Mesenchymal stem cell (in vitro differentiated cells and primary cell): Measurements from ENCODE around the gene LRRC39. TPM values are rescaled to one million over a fixed set of nuclear protein-coding genes. Genes with fewer than 3 reads are reported as not detected.

Experiments
- DNase-seq: peaks from one replicate; pipeline ENCODE4 v3.0.0-alpha.2; 2013
- H2AFZ ChIP-seq: one replicate; pipeline ENCODE4 v1.6.1; 2013; ENCODE audit warnings: low read depth, mild to moderate bottlenecking, control low read depth, inconsistent platforms, low read length, moderate library complexity
- H2AK5ac ChIP-seq: 2 replicates; pipeline ENCODE4 v1.6.1; 2013; ENCODE audit warnings: low read length, moderate library complexity, mild to moderate bottlenecking, inconsistent platforms; ENCODE audit not compliant: severe bottlenecking
- H2BK120ac ChIP-seq: one replicate; pipeline ENCODE4 v1.6.1; 2013; ENCODE audit warnings: low read depth, mild to moderate bottlenecking, inconsistent platforms, low read length, moderate library complexity
- H2BK12ac ChIP-seq, 2 experiments: one replicate each; pipeline ENCODE4 v1.6.1; 2013; ENCODE audit warnings: inconsistent platforms in 2 of 2, low read length in 2 of 2, mild to moderate bottlenecking in 2 of 2, moderate library complexity in 2 of 2, control low read depth in 1 of 2
- H2BK15ac ChIP-seq: one replicate; pipeline ENCODE4 v1.6.1; 2013; ENCODE audit warnings: mild to moderate bottlenecking, low read depth, inconsistent platforms; ENCODE audit not compliant: poor library complexity, severe bottlenecking
- H2BK5ac ChIP-seq: 2 replicates; pipeline ENCODE4 v1.6.1; 2013; ENCODE audit warnings: low read depth, mild to moderate bottlenecking, low read length, control low read depth, inconsistent platforms; ENCODE audit not compliant: poor library complexity, severe bottlenecking
- H3K14ac ChIP-seq, 2 experiments: one replicate each; pipeline ENCODE4 v1.6.1; 2013; ENCODE audit warnings: inconsistent platforms in 2 of 2, low read length in 2 of 2, control low read depth in 1 of 2, mild to moderate bottlenecking in 1 of 2, moderate library complexity in 1 of 2
- H3K18ac ChIP-seq, 2 experiments: one replicate each; pipeline ENCODE4 v1.6.1; 2013; ENCODE audit warnings: inconsistent platforms in 2 of 2, low read length in 2 of 2, control low read depth in 1 of 2, low read depth in 1 of 2, mild to moderate bottlenecking in 1 of 2
- H3K23ac ChIP-seq, 2 experiments: one replicate each; pipeline ENCODE4 v1.6.1; 2013; ENCODE audit warnings: inconsistent platforms in 2 of 2, low read length in 2 of 2, mild to moderate bottlenecking in 2 of 2, moderate library complexity in 2 of 2, control low read depth in 1 of 2
- H3K27ac ChIP-seq: 2 replicates; pipeline ENCODE4 v1.5.1; 2013; ENCODE audit warnings: mild to moderate bottlenecking, moderate library complexity, low read length, control low read depth, inconsistent platforms; ENCODE audit not compliant: poor library complexity, severe bottlenecking
- H3K27me3 ChIP-seq, 2 experiments: 2 replicates each; pipeline versions ENCODE4 v1.6.1 to v1.7.0; 2013; ENCODE audit warnings: low read length in 2 of 2, mild to moderate bottlenecking in 2 of 2, moderate library complexity in 2 of 2, control low read depth in 1 of 2, inconsistent platforms in 1 of 2; ENCODE audit not compliant: control insufficient read depth in 1 of 2, insufficient read depth in 1 of 2
- H3K36me3 ChIP-seq, 2 experiments: 2 replicates each; pipeline versions ENCODE4 v1.6.1 to v1.7.0; 2013; ENCODE audit warnings: low read length in 2 of 2, control low read depth in 1 of 2, inconsistent platforms in 1 of 2, low read depth in 1 of 2, mild to moderate bottlenecking in 1 of 2; ENCODE audit not compliant: insufficient read depth in 2 of 2, control insufficient read depth in 1 of 2
- H3K4ac ChIP-seq, 2 experiments: one replicate each; pipeline ENCODE4 v1.6.1; 2013; ENCODE audit warnings: inconsistent platforms in 2 of 2, low read length in 2 of 2, mild to moderate bottlenecking in 2 of 2, moderate library complexity in 2 of 2, control low read depth in 1 of 2, low read depth in 1 of 2
- H3K4me1 ChIP-seq: 2 replicates; pipeline ENCODE4 v1.6.1; 2013; ENCODE audit warnings: low read depth, low read length, control low read depth; ENCODE audit not compliant: control insufficient read depth, insufficient read depth
- H3K4me2 ChIP-seq: 2 replicates; pipeline ENCODE4 v1.6.1; 2013; ENCODE audit warnings: low read length, mild to moderate bottlenecking, inconsistent platforms; ENCODE audit not compliant: poor library complexity, severe bottlenecking
- H3K4me3 ChIP-seq, 2 experiments: 2 replicates each; pipeline versions ENCODE4 v1.5.1 to v1.7.0; 2013; ENCODE audit warnings: low read length in 2 of 2, mild to moderate bottlenecking in 2 of 2, control low read depth in 1 of 2, low read depth in 1 of 2; ENCODE audit not compliant: insufficient read depth in 1 of 2
- H3K79me1 ChIP-seq: replicated peaks from 2 replicates; pipeline ENCODE4 v1.6.1; 2013; ENCODE audit warnings: mild to moderate bottlenecking, control low read depth, low read length, inconsistent platforms; ENCODE audit not compliant: poor library complexity, severe bottlenecking
- H3K9ac ChIP-seq: 2 replicates; pipeline ENCODE4 v1.7.0; 2013; ENCODE audit warnings: mild to moderate bottlenecking, low read length, moderate library complexity
- H3K9me3 ChIP-seq: 2 replicates; pipeline ENCODE4 v1.7.0; 2013; ENCODE audit warnings: mild to moderate bottlenecking, low read length; ENCODE audit not compliant: control insufficient read depth
- H4K8ac ChIP-seq: one replicate; pipeline ENCODE4 v1.6.1; 2013; ENCODE audit warnings: inconsistent platforms, mild to moderate bottlenecking, low read length, moderate library complexity
- H4K91ac ChIP-seq: one replicate; pipeline ENCODE4 v1.6.1; 2013; ENCODE audit warnings: mild to moderate bottlenecking, low read length, inconsistent platforms
- WGBS: methylation state at CpG from one replicate; pipeline ENCODE4 v1.1.7; 2013; ENCODE audit warnings: mixed read lengths; 5-methylcytosine and 5-hydroxymethylcytosine counted together
- polyA plus RNA-seq, 2 experiments: library from polyadenylated mRNA; stranded (reverse); fragments of 200-250 nt; gene quantifications; one replicate each; pipeline ENCODE4 v1.2.3, GENCODE V29; 2013

The LRRC39 gene
- 0.39 TPM for polyA plus RNA-seq (2013, experiment 1 of 2)
- 0.45 TPM for polyA plus RNA-seq (2013, experiment 2 of 2)

DNA sequence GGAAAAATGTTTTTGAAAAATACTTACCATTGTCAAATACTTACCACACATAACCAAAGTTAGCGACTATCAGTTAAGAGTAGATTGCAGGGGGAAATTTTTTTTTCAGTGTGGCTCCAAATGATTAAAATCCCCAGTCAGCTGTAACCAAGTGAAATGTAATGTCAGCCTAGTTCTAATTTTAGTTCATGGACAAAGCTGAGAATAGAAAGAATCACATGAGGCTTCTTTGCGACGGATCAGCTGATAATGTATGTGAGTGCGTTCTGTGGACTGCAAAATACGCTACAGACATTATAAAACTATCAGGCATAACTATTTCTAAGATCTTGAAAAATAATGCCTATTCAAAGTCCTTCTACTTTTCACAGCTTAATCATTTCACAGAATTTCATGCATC lies at the start of gene LRRC39:
Gene LRRC39, minus strand, starts transcription at position 166 of the 400 bp plus-strand sequence. CDS start 9,740 bp downstream, outside the sequence.
- no peak within 1 kb of the TSS for H2BK15ac ChIP-seq
- H3K36me3 ChIP-seq: no peaks in the 10 kb centered on the region
- no peak within 1 kb of the TSS for H3K14ac ChIP-seq
- no peak for DNase-seq
- no peaks in the 10 kb centered on the region for H3K79me1 ChIP-seq
- no peak within 1 kb of the TSS for H3K4ac ChIP-seq
- H2BK5ac ChIP-seq: no peak within 1 kb of the TSS
- H3K4me3 ChIP-seq: no peak within 1 kb of the TSS
- no peak within 1 kb of the TSS for H3K9ac ChIP-seq
- H2AFZ ChIP-seq: no peak within 1 kb of the TSS
- no peak within 1 kb of the TSS for H3K18ac ChIP-seq
- H3K9me3 ChIP-seq: no peaks in the 10 kb centered on the region
- no peak within 1 kb of the TSS for H2BK120ac ChIP-seq
- H3K27ac ChIP-seq: no peak within 1 kb of the TSS
- H3K27me3 ChIP-seq: no peaks in the 10 kb centered on the region
- no peak within 1 kb of the TSS for H2BK12ac ChIP-seq
- 79% methylated on average over 4 of the region's 5 CpGs for WGBS
- no peak within 1 kb of the TSS for H4K8ac ChIP-seq
- H3K23ac ChIP-seq: no peak within 1 kb of the TSS
- no peak within 1 kb of the TSS for H2AK5ac ChIP-seq
- no peak within 1 kb of the TSS for H4K91ac ChIP-seq
- no peak within 1 kb of the TSS for H3K4me2 ChIP-seq
- H3K4me1 ChIP-seq: no peaks in the 10 kb centered on the region

DNA sequence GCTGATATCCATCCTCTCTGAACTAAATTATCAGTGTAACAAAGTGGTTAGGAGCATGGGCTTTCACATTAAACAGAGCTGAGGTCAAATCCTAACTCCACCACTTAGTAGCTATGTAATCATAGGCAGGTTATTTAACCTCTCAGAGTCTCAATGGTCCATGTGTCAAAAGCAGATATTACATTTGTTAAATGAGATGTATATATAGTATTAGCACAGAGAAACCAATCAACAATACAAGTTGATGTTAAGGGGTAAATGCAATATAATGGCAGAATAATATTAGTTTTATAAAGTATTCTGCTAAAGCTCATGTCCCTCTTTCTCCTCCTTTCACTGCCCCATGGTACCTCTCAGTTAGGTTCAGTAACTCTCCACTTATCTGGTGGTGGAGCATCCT lies 44.4 kb upstream of the LRRC39 start:
- H3K79me1 ChIP-seq: peaks cover 4% of the 10 kb centered on the region
- no peak overlapping the region for H3K14ac ChIP-seq
- no peak overlapping the region for H4K8ac ChIP-seq
- no peak overlapping the region for H3K27ac ChIP-seq
- H3K9me3 ChIP-seq: no peaks in the 10 kb centered on the region
- H4K91ac ChIP-seq: no peak overlapping the region
- H2BK15ac ChIP-seq: no peak overlapping the region
- H3K4me1 ChIP-seq: no peaks in the 10 kb centered on the region
- no peak overlapping the region for H2BK12ac ChIP-seq
- peaks cover 3 to 28% of the 10 kb centered on the region in 2 experiments for H3K36me3 ChIP-seq
- DNase-seq: no peak
- no peak overlapping the region for H3K18ac ChIP-seq
- H3K4me2 ChIP-seq: no peak overlapping the region
- no peak overlapping the region for H3K4ac ChIP-seq
- H3K4me3 ChIP-seq: no peak overlapping the region
- H2BK120ac ChIP-seq: no peak overlapping the region
- no peak overlapping the region for H2BK5ac ChIP-seq
- no peaks in the 10 kb centered on the region for H3K27me3 ChIP-seq
- no peak overlapping the region for H2AK5ac ChIP-seq
- H3K9ac ChIP-seq: no peak overlapping the region
- no peak overlapping the region for H3K23ac ChIP-seq
- H2AFZ ChIP-seq: no peak overlapping the region

DNA sequence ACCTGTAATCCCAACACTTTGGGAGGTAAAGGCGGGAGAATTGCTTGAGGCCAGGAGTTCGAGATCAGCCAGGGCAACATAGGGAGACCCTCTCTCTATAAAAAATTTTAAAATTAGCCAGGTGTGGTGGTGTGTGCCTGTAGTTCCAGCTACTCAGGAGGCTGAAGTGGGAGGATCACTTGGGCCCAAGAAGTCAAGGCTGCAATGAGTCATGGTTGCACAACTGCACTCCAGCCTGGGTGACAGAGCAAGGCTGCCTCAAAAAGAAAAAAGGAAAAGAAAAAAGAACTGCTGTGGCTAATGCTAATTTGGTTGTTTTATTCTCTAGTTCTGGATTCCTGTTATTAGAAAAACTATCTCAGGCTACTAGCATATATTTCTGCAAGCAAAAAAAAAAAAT lies 41.8 kb upstream of the LRRC39 start:
- Histone ChIP-seq H3K4me2 (no peak overlapping the region), H3K9ac (no peak overlapping the region), H3K79me1 (peaks cover 3% of the 10 kb centered on the region), H3K23ac (no peak overlapping the region), H4K8ac (no peak overlapping the region), H3K27ac (no peak overlapping the region), H3K14ac (no peak overlapping the region), H3K27me3 (no peaks in the 10 kb centered on the region), H2AFZ (no peak overlapping the region), H2BK120ac (no peak overlapping the region), H2AK5ac (no peak overlapping the region), H4K91ac (no peak overlapping the region), H2BK15ac (no peak overlapping the region), H3K4me3 (no peak overlapping the region), H3K4me1 (peaks cover 3% of the 10 kb centered on the region), H3K36me3 (peaks cover 3 to 33% of the 10 kb centered on the region in 2 experiments), H3K18ac (no peak overlapping the region), H2BK12ac (no peak overlapping the region), H3K9me3 (no peaks in the 10 kb centered on the region), H2BK5ac (no peak overlapping the region), H3K4ac (no peak overlapping the region)
- WGBS: 100% methylated on average over 2 of the region's 2 CpGs
- DNase-seq: peak; percentile 12

DNA sequence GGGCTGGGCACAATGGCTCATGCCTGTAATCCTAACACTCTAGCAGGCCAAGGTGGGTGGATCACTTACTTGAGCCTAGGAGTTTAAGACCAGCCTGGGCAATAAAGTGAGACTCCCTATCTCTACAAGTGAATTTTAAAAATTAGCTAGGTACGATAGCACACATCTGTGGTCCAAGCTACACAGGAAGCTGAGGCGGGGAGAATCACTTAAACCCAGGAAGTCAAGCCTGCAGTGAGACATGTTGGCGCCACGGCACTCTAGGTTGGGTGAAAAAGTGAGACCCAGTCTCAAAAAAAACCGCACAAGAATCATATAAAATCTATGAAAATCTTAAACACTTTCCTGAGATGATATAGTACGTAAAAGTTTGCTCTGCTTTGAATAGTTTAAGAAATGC lies 41.4 kb upstream of the LRRC39 start:
- no peak overlapping the region for H3K9ac ChIP-seq
- H2BK120ac ChIP-seq: no peak overlapping the region
- H3K79me1 ChIP-seq: peaks cover 3% of the 10 kb centered on the region
- H3K4me3 ChIP-seq: no peak overlapping the region
- no peak overlapping the region for H4K91ac ChIP-seq
- no peak overlapping the region for H3K4ac ChIP-seq
- H2BK5ac ChIP-seq: no peak overlapping the region
- H4K8ac ChIP-seq: no peak overlapping the region
- H2BK12ac ChIP-seq: no peak overlapping the region
- no peak overlapping the region for H2BK15ac ChIP-seq
- H3K4me1 ChIP-seq: peaks cover 3% of the 10 kb centered on the region
- WGBS: 95% methylated on average over 5 of the region's 6 CpGs
- DNase-seq: no peak
- H3K4me2 ChIP-seq: no peak overlapping the region
- H2AFZ ChIP-seq: no peak overlapping the region
- no peak overlapping the region for H3K23ac ChIP-seq
- H3K27me3 ChIP-seq: no peaks in the 10 kb centered on the region
- H2AK5ac ChIP-seq: no peak overlapping the region
- H3K36me3 ChIP-seq: peaks cover 4 to 37% of the 10 kb centered on the region in 2 experiments
- no peak overlapping the region for H3K14ac ChIP-seq
- H3K9me3 ChIP-seq: no peaks in the 10 kb centered on the region
- H3K18ac ChIP-seq: no peak overlapping the region
- H3K27ac ChIP-seq: no peak overlapping the region
